Lower leg skin (tissue), 4 donors: ENCODE data around the gene GADD45A. TPM values are rescaled to one million over a fixed set of nuclear protein-coding genes. Genes with fewer than 3 reads are reported as not detected.
A peak's percentile ranks its signal among the peaks of the same experiment; 100 is the strongest.
"Not testable (repeated sequence)": the region's sequence is repeated elsewhere in the genome, so short reads cannot be mapped to it uniquely, and the experiment has no call there.

ENCODE experiments used
- DNase-seq, 2 donors: peaks; one replicate each; pipeline ENCODE4 v3.0.0-alpha.2; 2019; ENCODE audit warnings: low spot score in 2 of 2
- H3K4me3 ChIP-seq: fragments of 200-600 bp; sonication (generic); 2 replicates; pipeline ENCODE4 v1.5.1; 2017; ENCODE audit warnings: mild to moderate bottlenecking, low read depth; ENCODE audit not compliant: poor library complexity, severe bottlenecking
- CTCF ChIP-seq, 3 donors: fragments of 450-650 bp; IDR thresholded peaks; one replicate each; pipeline ENCODE4 v1.5.1; 2016; ENCODE audit warnings: antibody characterized with exemption in 3 of 3, mild to moderate bottlenecking in 3 of 3, moderate library complexity in 2 of 3
- POLR2A ChIP-seq, 2 donors: fragments of 450-650 bp; IDR thresholded peaks; one replicate each; pipeline ENCODE4 v1.6.1; 2016 to 2017; ENCODE audit warnings: antibody characterized with exemption in 2 of 2, mild to moderate bottlenecking in 1 of 2, moderate library complexity in 1 of 2
- WGBS, 2 donors: methylation state at CpG; one replicate each; pipeline ENCODE4 v1.1.5; 2018; 5-methylcytosine and 5-hydroxymethylcytosine counted together
- intact Hi-C: fragments of 100-400 bp; cut with DNase I; formaldehyde crosslinking; loops from one replicate; pipeline ENCODE4 v1.15.0; 2023; ENCODE audit warnings: low total_unique reads
- total RNA-seq, 4 donors: library from RNA; depleted of rRNA; stranded (reverse); fragments of >200 nt; gene quantifications; one replicate each; pipeline ENCODE4 v1.1.0, GENCODE V29; 2016

Gene GADD45A
- total RNA-seq, 4 donors from 2014 or later = 25.2 to 44.4 (median 29.0) TPM

DNA sequence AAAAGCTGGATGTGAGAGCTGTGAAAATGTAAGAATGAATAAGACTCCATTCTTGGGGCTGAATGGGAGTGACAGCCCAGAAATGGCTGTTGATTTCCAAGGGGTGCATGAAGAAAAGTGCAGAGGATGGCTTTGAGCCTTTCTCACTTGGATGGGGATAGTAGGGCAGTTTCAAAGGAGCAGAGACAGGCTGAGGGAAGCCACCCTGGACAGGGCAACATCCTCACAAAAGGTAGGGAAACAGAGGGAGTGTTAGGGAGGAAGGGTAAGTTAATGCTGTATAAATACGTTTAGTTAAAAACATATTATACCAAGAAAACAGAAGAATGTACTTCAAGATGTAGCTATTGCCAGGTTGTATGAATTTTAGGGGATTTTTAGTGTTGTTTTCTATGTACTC lies 38.1 kb downstream of the GADD45A start:
- WGBS, 2 donors = 62 to 75% methylated on average over 1 of the region's 1 CpG
- TF ChIP-seq CTCF (IDR thresholded peaks at IDR 0.05) (no peak), POLR2A (IDR thresholded peaks at IDR 0.05) (no peak)
- no peak overlapping the region for H3K4me3 ChIP-seq
- intact Hi-C loops = no loop called here
- no peak for DNase-seq

DNA sequence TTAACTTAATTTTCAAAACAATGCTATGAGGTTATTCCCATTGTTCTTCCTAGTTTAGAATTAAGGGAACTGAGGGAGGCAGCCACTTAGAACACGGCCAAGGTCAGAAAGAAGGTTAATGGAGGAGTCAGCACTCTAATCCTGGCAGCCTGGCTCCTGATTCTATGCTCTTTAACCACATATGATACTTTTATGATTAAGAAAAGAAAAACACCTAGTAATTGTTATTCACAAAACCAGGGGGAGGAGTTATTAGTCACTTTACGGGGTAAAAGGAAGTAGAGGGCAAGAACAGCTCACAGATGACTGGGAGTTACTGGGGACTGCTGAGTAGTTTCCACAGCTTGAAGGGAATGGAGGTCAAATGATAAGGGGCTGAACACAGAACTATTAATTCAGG lies 38.6 kb downstream of the GADD45A start:
- intact Hi-C loops = no loop called here
- H3K4me3 ChIP-seq = no peak overlapping the region
- WGBS, 2 donors = 53 to 55% methylated on average over 2 of the region's 2 CpGs
- TF ChIP-seq CTCF (IDR thresholded peaks at IDR 0.05) (no peak), POLR2A (IDR thresholded peaks at IDR 0.05) (no peak)
- DNase-seq = no peak

GRCh38 chr1:67724928-67725560 lies 40.0 kb downstream of the GADD45A start:
- WGBS, 2 donors = 24 to 32% methylated on average over 3 of the region's 3 CpGs
- intact Hi-C loops = no loop called here
- no peak overlapping the region for H3K4me3 ChIP-seq
- DNase-seq = peak in 1 of 2 donors; percentile 49
- TF ChIP-seq POLR2A (IDR thresholded peaks at IDR 0.05) (no peak), CTCF (IDR thresholded peaks at IDR 0.05) (no peak)

DNA sequence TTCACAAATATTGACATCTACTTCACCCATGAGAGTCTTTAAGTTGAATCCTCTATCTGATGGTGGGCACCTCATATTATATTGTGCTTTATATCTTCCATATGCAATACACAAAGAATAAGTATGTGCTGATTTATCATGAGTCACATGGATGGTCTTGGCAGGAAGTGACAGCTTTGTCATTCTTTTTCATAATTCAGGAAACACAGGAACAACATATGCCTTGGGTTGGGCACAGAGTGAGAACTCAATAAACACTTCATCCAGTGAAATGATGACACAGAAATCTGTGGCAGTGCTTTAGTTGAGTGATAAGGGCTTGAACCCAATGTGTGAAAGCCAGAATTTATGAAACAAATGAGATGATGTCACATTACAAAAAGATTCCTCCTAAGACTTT lies 41.2 kb downstream of the GADD45A start:
- TF ChIP-seq POLR2A (IDR thresholded peaks at IDR 0.05) = no peak
- intact Hi-C loops = no loop called here
- H3K4me3 ChIP-seq = no peak overlapping the region
- no peak for DNase-seq

DNA sequence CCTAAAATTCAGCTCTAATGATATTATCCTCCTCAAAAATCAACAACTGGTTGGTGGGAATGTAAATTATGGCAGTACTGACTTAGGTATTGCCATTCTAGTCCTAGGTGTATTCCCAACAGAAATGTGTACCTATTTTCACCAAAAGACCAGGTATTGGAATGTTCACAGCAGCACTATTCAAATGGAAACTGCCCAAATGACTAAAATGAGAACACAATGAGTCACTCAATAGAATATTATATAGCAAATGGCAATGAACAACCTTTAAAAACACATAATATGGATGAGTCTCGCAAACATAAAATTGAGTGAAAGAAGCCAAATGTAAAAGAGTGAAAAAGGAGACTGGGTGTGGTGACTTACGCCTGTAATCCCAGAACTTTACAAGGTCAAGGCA lies 44.9 kb downstream of the GADD45A start:
- TF ChIP-seq CTCF (IDR thresholded peaks at IDR 0.05) (no peak), POLR2A (IDR thresholded peaks at IDR 0.05) (no peak)
- no peak overlapping the region for H3K4me3 ChIP-seq
- WGBS, 2 donors = 92 to 98% methylated on average over 2 of the region's 2 CpGs
- intact Hi-C loops = no loop called here
- DNase-seq = no peak

DNA sequence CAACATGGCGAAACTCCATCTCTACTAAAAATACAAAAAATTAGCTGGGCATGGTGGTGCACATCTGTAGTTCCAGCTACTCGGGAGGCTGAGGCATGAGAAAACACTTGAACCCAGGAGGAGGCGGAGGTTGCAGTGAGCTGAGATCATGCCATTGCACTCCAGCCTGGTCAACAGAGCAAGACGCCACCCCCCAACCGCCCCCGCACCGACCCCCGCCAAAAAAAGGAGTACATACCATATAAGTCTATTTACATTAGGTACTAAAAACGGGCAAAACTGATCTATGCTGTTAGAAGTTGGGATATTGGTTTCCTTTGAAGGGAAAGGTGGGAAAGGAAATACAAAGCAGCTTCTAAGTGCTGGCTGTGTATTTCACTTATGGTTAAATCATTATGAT lies 45.3 kb downstream of the GADD45A start:
- intact Hi-C loops, DNase-seq, H3K4me3 ChIP-seq: not testable (repeated sequence)
- 95 to 96% methylated on average over 9 of the region's 9 CpGs for WGBS, 2 donors

GRCh38 chr1:67731322-67731721 lies 46.3 kb downstream of the GADD45A start:
- 91% methylated on average over 2 of the region's 2 CpGs for WGBS, 2 donors
- DNase-seq = no peak
- intact Hi-C loops = no loop called here
- TF ChIP-seq POLR2A (IDR thresholded peaks at IDR 0.05) (no peak), CTCF (IDR thresholded peaks at IDR 0.05) (no peak)
- H3K4me3 ChIP-seq = no peak overlapping the region
